OCI-LY1 (cell line): ENCODE results near the gene TBC1D5.

Experiments used
- H2AFZ ChIP-seq: fragments of 200-600 bp; sonication (generic), shearing (Covaris generic); 2 replicates; pipeline ENCODE4 v1.6.0; 2014; ENCODE audit warnings: antibody characterized with exemption, mild to moderate bottlenecking, low read length
- H3F3A ChIP-seq: fragments of 200-600 bp; sonication (generic), shearing (Covaris generic); 2 replicates; pipeline ENCODE4 v1.6.0; 2014; ENCODE audit warnings: mild to moderate bottlenecking, antibody characterized with exemption, low read length, moderate library complexity; ENCODE audit not compliant: insufficient read depth
- H3K27ac ChIP-seq: fragments of 200-600 bp; sonication (generic); 2 replicates; pipeline ENCODE4 v1.5.1; 2014; ENCODE audit warnings: low read length, mixed run types, mild to moderate bottlenecking, low read depth; ENCODE audit not compliant: poor library complexity, severe bottlenecking
- H3K27me3 ChIP-seq: fragments of 200-600 bp; sonication (generic); 2 replicates; pipeline ENCODE4 v1.6.0; 2014; ENCODE audit warnings: antibody characterized with exemption, mild to moderate bottlenecking, low read length, moderate library complexity; ENCODE audit not compliant: insufficient read depth
- H3K36me3 ChIP-seq: fragments of 200-600 bp; sonication (generic); 2 replicates; pipeline ENCODE4 v1.6.1; 2014; ENCODE audit warnings: mild to moderate bottlenecking, antibody characterized with exemption, low read length, moderate library complexity, mixed read lengths; ENCODE audit not compliant: insufficient read depth
- H3K4me1 ChIP-seq: fragments of 200-600 bp; sonication (generic); 2 replicates; pipeline ENCODE4 v1.5.1; 2014; ENCODE audit warnings: mild to moderate bottlenecking, low read length, moderate library complexity; ENCODE audit not compliant: insufficient read depth, severe bottlenecking
- H3K4me2 ChIP-seq: fragments of 200-600 bp; sonication (generic), shearing (Covaris generic); 2 replicates; pipeline ENCODE4 v1.6.1; 2014; ENCODE audit warnings: low read length
- H3K4me3 ChIP-seq: fragments of 200-600 bp; sonication (generic); 2 replicates; pipeline ENCODE4 v1.5.1; 2014; ENCODE audit warnings: low read length, low read depth, mild to moderate bottlenecking, mixed read lengths; ENCODE audit not compliant: poor library complexity, severe bottlenecking
- H3K79me2 ChIP-seq: fragments of 200-600 bp; shearing (Covaris generic); 2 replicates; pipeline ENCODE4 v1.6.1; 2016; ENCODE audit warnings: mixed run types, low read length, mixed read lengths; ENCODE audit not compliant: insufficient read depth
- H3K9ac ChIP-seq: fragments of 200-600 bp; sonication (generic), shearing (Covaris generic); 2 replicates; pipeline ENCODE4 v1.6.1; 2014; ENCODE audit warnings: mild to moderate bottlenecking, low read length, mixed read lengths
- H3K9me2 ChIP-seq: fragments of 200-600 bp; sonication (generic), shearing (Covaris generic); 2 replicates; pipeline ENCODE4 v1.6.1; 2014; ENCODE audit warnings: low read depth, mild to moderate bottlenecking, low read length, mixed read lengths
- H3K9me3 ChIP-seq: fragments of 200-600 bp; shearing (Covaris generic); 2 replicates; pipeline ENCODE4 v1.6.1; 2014; ENCODE audit warnings: low read length, mixed read lengths
- H4K20me1 ChIP-seq: fragments of 200-600 bp; sonication (generic), shearing (Covaris generic); 2 replicates; pipeline ENCODE4 v1.6.0; 2016; ENCODE audit warnings: mild to moderate bottlenecking, low read length; ENCODE audit not compliant: insufficient read depth
- EZH2 ChIP-seq: fragments of 200-600 bp; sonication (generic), shearing (Covaris generic); IDR thresholded peaks from 2 replicates; pipeline ENCODE4 v1.8.0; 2017; ENCODE audit warnings: borderline replicate concordance, mixed run types, mild to moderate bottlenecking, antibody characterized with exemption, low read length, moderate library complexity, mixed read lengths
- TF ChIP-seq, protein P1 (sequence below): fragments of 200-600 bp; sonication (generic), shearing (Covaris generic); IDR thresholded peaks from 2 replicates; pipeline ENCODE4 v1.5.1; 2017; ENCODE audit warnings: mild to moderate bottlenecking, antibody characterized with exemption, low read length, moderate library complexity, mixed read lengths

Gene TBC1D5

DNA sequence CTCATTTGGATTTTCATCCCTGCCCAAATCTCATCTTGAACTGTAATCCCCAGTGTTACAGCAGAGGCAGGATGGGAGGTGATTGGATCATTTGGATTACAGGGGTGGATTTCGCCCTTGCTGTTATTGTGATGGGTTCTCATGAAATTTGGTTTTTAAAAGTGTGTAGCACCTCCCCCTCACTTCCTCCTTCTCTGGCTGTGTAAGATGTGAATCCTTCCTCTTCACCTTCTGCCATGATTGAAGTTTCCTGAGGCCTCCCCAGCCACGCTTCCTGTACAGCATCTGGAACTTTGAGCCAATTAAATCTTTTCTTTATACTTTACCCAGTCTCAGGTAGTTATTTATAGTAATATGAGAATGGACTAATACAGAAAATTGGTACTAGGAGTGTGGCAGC is 540.9 kb downstream of the TBC1D5 start:
- no peaks in the 10 kb centered on the region for H4K20me1 ChIP-seq
- no peak for TF ChIP-seq EZH2
- TF ChIP-seq, protein P1, sequence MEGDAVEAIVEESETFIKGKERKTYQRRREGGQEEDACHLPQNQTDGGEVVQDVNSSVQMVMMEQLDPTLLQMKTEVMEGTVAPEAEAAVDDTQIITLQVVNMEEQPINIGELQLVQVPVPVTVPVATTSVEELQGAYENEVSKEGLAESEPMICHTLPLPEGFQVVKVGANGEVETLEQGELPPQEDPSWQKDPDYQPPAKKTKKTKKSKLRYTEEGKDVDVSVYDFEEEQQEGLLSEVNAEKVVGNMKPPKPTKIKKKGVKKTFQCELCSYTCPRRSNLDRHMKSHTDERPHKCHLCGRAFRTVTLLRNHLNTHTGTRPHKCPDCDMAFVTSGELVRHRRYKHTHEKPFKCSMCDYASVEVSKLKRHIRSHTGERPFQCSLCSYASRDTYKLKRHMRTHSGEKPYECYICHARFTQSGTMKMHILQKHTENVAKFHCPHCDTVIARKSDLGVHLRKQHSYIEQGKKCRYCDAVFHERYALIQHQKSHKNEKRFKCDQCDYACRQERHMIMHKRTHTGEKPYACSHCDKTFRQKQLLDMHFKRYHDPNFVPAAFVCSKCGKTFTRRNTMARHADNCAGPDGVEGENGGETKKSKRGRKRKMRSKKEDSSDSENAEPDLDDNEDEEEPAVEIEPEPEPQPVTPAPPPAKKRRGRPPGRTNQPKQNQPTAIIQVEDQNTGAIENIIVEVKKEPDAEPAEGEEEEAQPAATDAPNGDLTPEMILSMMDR: no peak
- H3K27me3 ChIP-seq: no peaks in the 10 kb centered on the region
- H3K4me2 ChIP-seq: no peak overlapping the region
- peaks cover 3% of the 10 kb centered on the region for H3K4me1 ChIP-seq
- H3F3A ChIP-seq: no peaks in the 10 kb centered on the region
- peaks cover 13% of the 10 kb centered on the region for H3K9me3 ChIP-seq
- no peaks in the 10 kb centered on the region for H3K9me2 ChIP-seq
- no peak overlapping the region for H3K27ac ChIP-seq
- H2AFZ ChIP-seq: no peak overlapping the region
- H3K9ac ChIP-seq: no peak overlapping the region
- peaks cover 18% of the 10 kb centered on the region for H3K36me3 ChIP-seq
- no peaks in the 10 kb centered on the region for H3K79me2 ChIP-seq
- no peak overlapping the region for H3K4me3 ChIP-seq

DNA sequence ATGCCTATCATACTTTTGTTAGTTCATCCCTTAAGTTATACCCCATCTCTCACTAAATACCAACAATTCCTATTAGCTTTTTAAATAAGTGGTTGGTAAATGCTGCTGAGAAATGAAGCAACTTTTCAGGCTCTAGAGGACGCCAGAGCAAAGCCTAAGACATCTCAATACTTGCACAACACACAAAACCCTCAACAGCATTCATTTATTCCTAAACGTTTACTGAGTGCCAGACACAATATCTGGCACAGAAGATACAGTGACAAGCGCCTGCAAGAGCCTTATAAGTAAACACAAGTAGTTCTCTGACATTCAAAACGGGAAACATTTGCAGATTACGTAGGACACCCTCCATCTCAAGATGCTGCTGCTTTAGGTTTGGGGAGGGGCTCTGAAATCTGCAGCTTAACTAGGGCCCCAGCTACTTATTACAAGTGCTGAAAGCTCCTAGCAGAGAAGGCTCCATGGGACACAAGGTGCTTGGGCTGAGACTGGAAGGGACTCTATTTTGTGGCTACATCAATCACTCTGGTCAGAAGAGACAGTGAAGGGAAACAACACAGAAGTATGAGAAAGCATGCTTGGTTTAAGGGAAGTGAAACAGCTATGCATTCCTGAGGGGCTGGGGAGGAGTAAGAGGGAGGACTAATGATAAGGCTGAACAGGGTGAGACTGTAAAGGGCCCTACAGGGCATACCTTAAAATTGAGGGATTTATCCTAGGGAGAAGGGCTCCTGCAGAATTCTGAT is 546.4 kb downstream of the TBC1D5 start:
- TF ChIP-seq EZH2: no peak
- TF ChIP-seq, protein P1: peak; percentile 67
- no peaks in the 10 kb centered on the region for H3F3A ChIP-seq
- no peaks in the 10 kb centered on the region for H3K9me2 ChIP-seq
- H3K27me3 ChIP-seq: no peaks in the 10 kb centered on the region
- H2AFZ ChIP-seq: no peak overlapping the region
- H3K4me2 ChIP-seq: peak overlapping the region; percentile 47
- no peaks in the 10 kb centered on the region for H3K36me3 ChIP-seq
- peak overlapping the region; percentile 93 for H3K27ac ChIP-seq
- H3K4me3 ChIP-seq: no peak overlapping the region
- H4K20me1 ChIP-seq: no peaks in the 10 kb centered on the region
- H3K4me1 ChIP-seq: peaks cover 58% of the 10 kb centered on the region
- no peaks in the 10 kb centered on the region for H3K79me2 ChIP-seq
- peak overlapping the region; percentile 49 for H3K9ac ChIP-seq
- no peaks in the 10 kb centered on the region for H3K9me3 ChIP-seq

DNA sequence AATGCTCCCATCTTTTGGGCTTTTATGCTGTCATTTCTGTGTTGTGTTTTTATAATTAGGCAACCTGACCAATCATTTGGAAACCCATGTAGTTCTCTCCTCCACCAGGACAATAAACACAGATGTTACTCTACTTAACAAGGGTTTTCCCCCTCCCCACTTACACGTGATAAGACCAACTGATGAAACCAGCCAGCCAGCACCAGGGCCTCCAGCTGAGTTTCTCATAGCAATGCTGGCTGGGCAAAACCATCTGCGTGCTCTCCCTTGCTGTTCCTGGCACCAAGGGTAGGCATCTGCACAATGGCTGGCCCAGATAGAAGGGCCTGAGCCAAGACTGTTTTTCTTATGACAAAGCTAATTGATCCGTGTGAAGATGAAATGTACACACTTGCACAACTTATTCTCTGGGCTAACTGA is 547.2 kb downstream of the TBC1D5 start:
- no peaks in the 10 kb centered on the region for H3F3A ChIP-seq
- H3K9me2 ChIP-seq: no peaks in the 10 kb centered on the region
- H3K4me3 ChIP-seq: no peak overlapping the region
- no peak overlapping the region for H2AFZ ChIP-seq
- H3K27me3 ChIP-seq: no peaks in the 10 kb centered on the region
- no peak for TF ChIP-seq EZH2
- TF ChIP-seq, protein P1: no peak
- H4K20me1 ChIP-seq: no peaks in the 10 kb centered on the region
- peak overlapping the region; percentile 93 for H3K27ac ChIP-seq
- H3K4me1 ChIP-seq: peaks cover 66% of the 10 kb centered on the region
- H3K79me2 ChIP-seq: no peaks in the 10 kb centered on the region
- H3K9me3 ChIP-seq: no peaks in the 10 kb centered on the region
- peak overlapping the region; percentile 47 for H3K4me2 ChIP-seq
- peak overlapping the region; percentile 49 for H3K9ac ChIP-seq
- no peaks in the 10 kb centered on the region for H3K36me3 ChIP-seq
